GM18511 (cell line): ENCODE data around the gene FLRT3.
A peak's percentile ranks its signal among the peaks of the same experiment; 100 is the strongest.

ENCODE experiments used
- ATAC-seq: cut with Tn5 transposase; IDR thresholded peaks from one replicate; pipeline ENCODE4 v1.9.1; 2021; ENCODE audit warnings: mild to moderate bottlenecking, moderate library complexity; ENCODE audit not compliant: unreplicated experiment

The FLRT3 gene

DNA sequence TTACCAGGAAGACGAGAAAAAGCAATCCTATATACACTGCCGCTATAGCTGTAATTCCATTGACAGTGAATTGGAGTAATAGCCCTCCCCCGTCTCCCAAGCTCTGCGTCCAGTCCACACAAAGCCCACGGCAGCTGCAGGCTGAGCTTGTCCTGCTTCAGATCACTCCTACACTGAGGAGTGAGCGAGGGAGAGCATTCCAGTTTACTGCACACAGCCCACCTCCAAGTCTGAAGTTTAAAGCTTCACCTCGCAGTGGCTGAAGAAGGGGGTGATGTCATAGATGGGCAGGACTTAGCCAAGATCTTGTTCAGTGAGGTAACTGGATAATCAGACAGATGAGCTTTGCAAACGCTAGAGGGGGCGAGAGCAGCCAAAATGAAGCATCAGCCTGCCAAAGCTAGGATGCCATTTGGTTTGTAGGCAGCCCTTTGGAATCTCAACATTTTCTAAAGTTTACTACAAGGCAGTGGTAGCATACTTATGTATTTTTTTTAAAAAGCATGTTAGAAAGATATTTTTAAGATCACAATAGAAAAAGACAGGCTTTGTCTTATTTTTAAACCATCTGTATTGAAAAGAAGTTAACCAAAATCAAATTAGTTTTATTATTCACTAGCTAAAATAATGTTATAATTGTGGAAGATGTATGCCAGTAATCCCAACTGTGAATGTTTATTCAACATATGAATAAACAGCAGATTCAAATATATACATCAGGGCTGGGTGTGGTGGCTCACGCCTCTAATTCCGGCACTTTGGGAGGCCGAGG lies at the start of gene FLRT3:
Gene FLRT3 (minus strand): TSS at position 213 of the 772 bp plus-strand sequence. CDS start 10,106 bp downstream, outside the sequence.
- peak; percentile 97 for ATAC-seq

DNA sequence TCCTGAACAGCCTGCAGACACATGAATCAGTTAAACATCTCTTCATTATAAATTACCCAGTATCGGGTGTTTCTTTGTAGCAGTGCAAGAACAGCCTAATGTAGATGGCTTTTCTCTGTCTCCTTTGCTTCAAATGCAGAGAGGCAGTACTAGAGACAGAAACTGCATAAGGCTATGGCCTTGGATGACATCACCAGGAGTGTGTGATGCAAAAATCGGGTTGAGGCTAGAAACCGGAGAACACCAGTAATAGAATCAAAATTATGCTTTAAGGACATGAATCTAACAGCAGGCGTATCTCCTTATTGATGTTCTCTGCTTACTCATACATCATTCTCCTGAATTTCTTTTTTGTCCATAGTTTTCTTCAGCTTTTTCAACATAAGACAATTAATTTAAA lies 49.3 kb upstream of the FLRT3 start:
- no peak for ATAC-seq

- ATAC-seq, result no peak
Observed at GRCh38 chr20:14385176-14385740, 47.8 kb upstream of the FLRT3 start.

GRCh38 chr20:14384416-14385175 lies 47.2 kb upstream of the FLRT3 start:
- no peak for ATAC-seq

GRCh38 chr20:14383335-14383734 lies 45.9 kb upstream of the FLRT3 start:
- ATAC-seq, result no peak

GRCh38 chr20:14378326-14378725 lies 40.9 kb upstream of the FLRT3 start:
- no peak for ATAC-seq

GRCh38 chr20:14375416-14375985 lies 38.1 kb upstream of the FLRT3 start:
- no peak for ATAC-seq

GRCh38 chr20:14374196-14374595 lies 36.8 kb upstream of the FLRT3 start:
- no peak for ATAC-seq

GRCh38 chr20:14361509-14362345 lies 24.3 kb upstream of the FLRT3 start:
- no peak for ATAC-seq

GRCh38 chr20:14360416-14360815 lies 23.0 kb upstream of the FLRT3 start:
- ATAC-seq, result no peak

GRCh38 chr20:14355791-14356190 lies 18.4 kb upstream of the FLRT3 start:
- no peak for ATAC-seq

DNA sequence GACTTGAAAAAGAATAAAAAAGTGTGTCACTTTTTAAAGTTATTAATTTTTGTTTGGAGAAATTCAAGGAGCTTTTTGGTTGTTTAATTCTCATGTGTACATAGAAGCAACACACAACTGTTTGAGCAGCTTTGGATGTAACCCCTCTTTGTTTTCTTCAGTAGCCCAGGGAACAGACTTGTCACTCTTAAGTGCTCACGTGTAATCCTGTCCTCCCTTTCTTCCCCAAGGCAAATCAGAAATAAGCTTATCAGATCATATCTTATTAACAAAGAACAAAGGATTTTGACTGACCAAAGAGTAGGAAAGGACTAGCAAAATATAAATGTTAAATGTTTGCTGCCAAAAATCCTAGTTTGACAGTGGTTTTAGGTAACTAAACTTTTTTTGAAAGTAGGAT lies 7.3 kb upstream of the FLRT3 start:
- ATAC-seq, result no peak

DNA sequence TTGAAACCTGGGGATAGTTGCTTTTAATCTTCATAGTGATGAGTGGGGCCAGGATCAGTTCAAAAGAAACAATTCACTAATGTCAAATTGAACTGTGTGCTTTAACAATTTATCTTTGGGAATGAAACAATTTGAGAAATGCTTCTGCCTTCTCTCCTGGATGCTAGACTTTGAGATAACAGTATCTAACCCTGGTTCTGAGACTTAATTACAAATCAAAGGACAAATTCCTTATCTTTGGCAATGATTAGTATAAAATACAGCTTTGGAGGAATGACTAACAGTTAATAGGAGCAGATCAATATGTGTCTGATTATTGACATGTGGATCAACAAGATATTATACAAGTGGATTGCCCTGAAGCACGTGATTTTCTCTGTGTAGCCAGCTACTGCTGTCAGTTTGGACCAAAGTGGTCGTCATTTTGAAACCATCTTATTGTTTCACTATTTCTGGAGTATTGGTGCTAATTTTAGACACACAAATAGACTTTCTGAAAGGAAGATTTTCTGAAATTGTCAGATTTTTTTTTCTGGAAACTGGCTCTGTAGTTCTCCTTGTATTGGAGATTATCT lies 6.2 kb upstream of the FLRT3 start:
- peak; percentile 64 for ATAC-seq

- peak; percentile 4 for ATAC-seq
Observed at GRCh38 chr20:14342918-14343317, 5.5 kb upstream of the FLRT3 start.

- ATAC-seq, result no peak
Observed at GRCh38 chr20:14341801-14342200, 4.4 kb upstream of the FLRT3 start.

DNA sequence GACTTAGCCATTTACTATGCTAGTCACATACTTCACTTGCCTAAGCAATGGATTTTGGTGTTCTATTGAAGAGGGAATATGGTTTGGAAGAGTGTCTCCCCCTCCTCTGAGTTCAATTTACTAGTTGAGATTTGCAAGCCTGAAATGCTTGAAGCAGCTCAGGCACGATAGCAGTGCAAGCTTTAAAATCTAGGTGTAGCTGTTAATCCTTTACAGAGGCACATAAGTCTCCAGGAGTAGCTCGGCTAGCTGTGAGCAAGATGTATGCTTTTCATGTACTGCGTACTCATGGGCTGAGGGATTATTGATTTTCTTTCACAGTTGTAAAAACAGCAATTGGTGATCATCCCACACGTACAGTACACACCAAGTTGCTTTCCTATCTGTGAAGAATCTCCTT lies 726 bp downstream of the FLRT3 start:
- ATAC-seq, result no peak

DNA sequence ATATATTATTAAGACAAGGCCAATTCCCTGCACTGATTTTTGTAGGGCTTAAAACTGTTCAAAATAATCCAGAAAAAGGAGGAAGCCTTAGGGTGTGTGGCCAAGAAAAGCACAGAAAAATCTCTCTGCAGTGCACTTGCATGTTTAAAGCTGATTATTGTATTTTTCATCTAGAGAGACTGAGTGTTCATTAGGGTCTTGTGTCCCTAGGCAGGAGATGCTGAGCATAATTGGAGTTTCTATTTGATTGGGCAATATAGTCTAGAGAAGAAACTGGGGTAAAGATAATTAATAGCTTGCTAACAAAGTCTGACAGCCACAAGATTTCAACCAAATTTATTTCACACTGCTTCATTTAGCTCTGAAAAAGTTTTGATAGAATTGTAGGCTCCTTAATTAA lies 2.4 kb downstream of the FLRT3 start:
- no peak for ATAC-seq

- peak; percentile 38 for ATAC-seq
Observed at GRCh38 chr20:14334306-14334930, 3.0 kb downstream of the FLRT3 start.

DNA sequence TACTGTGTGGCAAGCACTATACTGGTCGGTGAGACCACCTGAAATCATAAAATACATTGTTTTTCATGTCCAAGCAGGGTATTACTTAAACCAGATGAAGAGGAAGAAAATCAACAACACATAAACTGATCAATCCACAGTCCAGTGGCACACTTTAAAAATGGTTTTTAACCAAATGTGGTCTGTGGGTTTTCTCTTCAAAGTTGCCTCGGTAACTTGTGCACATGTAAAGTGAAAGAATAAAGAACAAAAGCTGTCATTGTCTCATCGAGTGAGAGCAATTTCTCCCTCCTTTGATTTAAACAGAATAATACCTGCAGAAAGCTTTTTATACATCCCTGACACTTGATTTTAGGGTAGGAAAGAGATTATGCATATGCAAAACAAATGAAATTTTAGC lies 3.7 kb downstream of the FLRT3 start:
- no peak for ATAC-seq

- ATAC-seq, result no peak
Observed at GRCh38 chr20:14332866-14333265, 4.5 kb downstream of the FLRT3 start.
